AG04450 (cell line): ENCODE measurements around the gene PPM1F. TPM values are rescaled to one million over a fixed set of nuclear protein-coding genes. Genes with fewer than 3 reads are reported as not detected.

Experiments used
- CTCF ChIA-PET: fragments of 300-600, 350-600 bp; formaldehyde crosslinking; extraction: SDS; loops from one replicate; lab custom pipeline; 2022; ENCODE audit warnings: antibody characterized with exemption, inconsistent platforms; lab: Charles Lee
- POLR2A ChIA-PET: fragments of 350-600 bp; formaldehyde crosslinking; extraction: SDS; loops from one replicate; lab custom pipeline; 2021; ENCODE audit warnings: antibody characterized with exemption, inconsistent platforms; lab: Yijun Ruan, JAX
- DNase-seq: peaks from one replicate; pipeline ENCODE4 v3.0.0-alpha.2; 2011; ENCODE audit warnings: low read depth, low spot score
- H3K27ac ChIP-seq: one replicate; pipeline ENCODE4 v1.5.1; 2012; ENCODE audit warnings: low read depth, low read length, control low read depth
- H3K27me3 ChIP-seq: one replicate; pipeline ENCODE4 v1.6.0; 2012; ENCODE audit warnings: low read length; ENCODE audit not compliant: control insufficient read depth, insufficient read depth
- H3K4me3 ChIP-seq: 2 replicates; pipeline ENCODE4 v1.5.1; 2011; ENCODE audit warnings: mild to moderate bottlenecking, low read depth, low read length, control low read depth
- H3K9me3 ChIP-seq: 2 replicates; pipeline ENCODE4 v1.5.1; 2012; ENCODE audit warnings: low read length; ENCODE audit not compliant: control insufficient read depth, insufficient read depth
- CTCF ChIP-seq: IDR thresholded peaks from 2 replicates; pipeline ENCODE4 v1.5.1; 2011; ENCODE audit warnings: low read depth, low read length, control low read depth, inconsistent platforms
- polyA plus RNA-seq: library from polyadenylated mRNA; depleted of rRNA; stranded (reverse); fragments of >200 nt; gene quantifications from 2 replicates; pipeline ENCODE4 v1.2.3, GENCODE V29; 2011

Gene PPM1F
- polyA plus RNA-seq, 1 experiment = 17.7 TPM

- CTCF ChIA-PET = interaction anchor here (0.5 to 4.8 kb wide), 23 partner anchors 8 to 291 kb away, joined by 3 to 32 read pairs (median 4); no protein-coding TSS in a partner anchor
These were observed 14.4 kb downstream of the PPM1F start for GRCh38 chr22:21938071-21938822.

GRCh38 chr22:21937821-21938070 is 14.9 kb downstream of the PPM1F start:
- peak overlapping the region; percentile 59 for H3K4me3 ChIP-seq
- H3K27ac ChIP-seq = peak overlapping the region; percentile 97
- no peak for TF ChIP-seq CTCF
- ChIA-PET CTCF (interaction anchor here (0.5 to 4.8 kb wide), 17 partner anchors 10 to 298 kb away, joined by 3 to 32 read pairs (median 4); no protein-coding TSS in a partner anchor), POLR2A (interaction anchor here (0.8 kb wide), 1 partner anchor 203 kb away, joined by 7 read pairs; the partner anchor contains the start of gene YPEL1)
- no peak for DNase-seq
- no peaks in the 10 kb centered on the region; the same call in 1 of the 2 replicates for H3K9me3 ChIP-seq
- no peaks in the 10 kb centered on the region for H3K27me3 ChIP-seq

More at GRCh38 chr22:21938071-21938822, 14.4 kb downstream of the PPM1F start:
- peak; percentile 97 for TF ChIP-seq CTCF
- peak overlapping the region; percentile 97 for H3K27ac ChIP-seq
- no peaks in the 10 kb centered on the region; the same call in 1 of the 2 replicates for H3K9me3 ChIP-seq
- H3K27me3 ChIP-seq = no peaks in the 10 kb centered on the region
- POLR2A ChIA-PET = interaction anchor here (0.8 kb wide), 1 partner anchor 203 kb away, joined by 7 read pairs; the partner anchor contains the start of gene YPEL1
- peak; percentile 85 for DNase-seq
- H3K4me3 ChIP-seq = peak overlapping the region; percentile 59

GRCh38 chr22:21937041-21937820 is 15.4 kb downstream of the PPM1F start:
- H3K9me3 ChIP-seq = no peaks in the 10 kb centered on the region
- DNase-seq = no peak
- peak overlapping the region; percentile 59 for H3K4me3 ChIP-seq
- POLR2A ChIA-PET = interaction anchor here (0.6 to 0.8 kb wide), 2 partner anchors 202 to 239 kb away, joined by 5 to 7 read pairs; partner anchors contain the start of gene YPEL1
- no peaks in the 10 kb centered on the region for H3K27me3 ChIP-seq
- no peak for TF ChIP-seq CTCF
- CTCF ChIA-PET = interaction anchor here (0.5 to 4.8 kb wide), 13 partner anchors 10 to 298 kb away, joined by 3 to 32 read pairs (median 4); no protein-coding TSS in a partner anchor
- peak overlapping the region; percentile 97 for H3K27ac ChIP-seq

- Histone ChIP-seq H3K9me3 (no peaks in the 10 kb centered on the region), H3K27ac (peak overlapping the region; percentile 21), H3K4me3 (no peak overlapping the region), H3K27me3 (no peaks in the 10 kb centered on the region)
- DNase-seq = no peak
- ChIA-PET CTCF (interaction anchor here (0.8 to 4.8 kb wide), 3 partner anchors 175 to 238 kb away, joined by 3 to 32 read pairs (median 8); no protein-coding TSS in a partner anchor), POLR2A (no interaction called here)
- TF ChIP-seq CTCF = no peak
These were observed 16.4 kb downstream of the PPM1F start for GRCh38 chr22:21936151-21936775.
